Glutamatergic neuron (in vitro differentiated cells): Measurements from ENCODE around the gene MIAT. TPM values are rescaled to one million over a fixed set of nuclear protein-coding genes. Genes with fewer than 3 reads are reported as not detected.
"Not testable (repeated sequence)": the region's sequence is repeated elsewhere in the genome, so short reads cannot be mapped to it uniquely, and the experiment has no call there.

Experiments
- DNase-seq: peaks from one replicate; pipeline ENCODE4 v3.0.0; 2022
- H3K27ac Mint-ChIP-seq: one replicate; pipeline ENCODE4 v1.8.0; 2020; ENCODE audit warnings: mild to moderate bottlenecking, mixed read lengths, inconsistent platforms; ENCODE audit not compliant: unreplicated experiment
- H3K27me3 Mint-ChIP-seq: one replicate; pipeline ENCODE4 v1.8.0; 2020; ENCODE audit warnings: mild to moderate bottlenecking, moderate library complexity, mixed read lengths, inconsistent platforms; ENCODE audit not compliant: unreplicated experiment
- H3K36me3 Mint-ChIP-seq: one replicate; pipeline ENCODE4 v1.8.0; 2020; ENCODE audit warnings: mild to moderate bottlenecking, mixed read lengths, inconsistent platforms; ENCODE audit not compliant: unreplicated experiment
- H3K4me1 Mint-ChIP-seq: one replicate; pipeline ENCODE4 v1.8.0; 2020; ENCODE audit warnings: mild to moderate bottlenecking, low read depth, mixed read lengths, inconsistent platforms; ENCODE audit not compliant: unreplicated experiment
- H3K4me3 Mint-ChIP-seq: one replicate; pipeline ENCODE4 v1.8.0; 2020; ENCODE audit warnings: mild to moderate bottlenecking, mixed read lengths, inconsistent platforms; ENCODE audit not compliant: unreplicated experiment
- H3K9me3 Mint-ChIP-seq: one replicate; pipeline ENCODE4 v1.8.0; 2020; ENCODE audit warnings: mild to moderate bottlenecking, moderate library complexity, mixed read lengths, inconsistent platforms; ENCODE audit not compliant: unreplicated experiment
- total RNA-seq: library from RNA; stranded (reverse); fragmentation: NEBNext Ultra II Directional; extraction: Animal tissue kit (Norgen Biotek cat#: 25700); gene quantifications from one replicate; pipeline ENCODE4 v1.2.1, GENCODE V29; 2021; ENCODE audit not compliant: unreplicated experiment
- TF ChIP-seq, protein P1 (sequence below): fragments of 200-600 bp; sonication (generic); IDR thresholded peaks from one replicate; pipeline ENCODE4 v1.5.0; 2021; ENCODE audit not compliant: partially characterized antibody, unreplicated experiment

MIAT gene
- total RNA-seq, 1 donor from 2014 or later = 1,100 TPM

DNA sequence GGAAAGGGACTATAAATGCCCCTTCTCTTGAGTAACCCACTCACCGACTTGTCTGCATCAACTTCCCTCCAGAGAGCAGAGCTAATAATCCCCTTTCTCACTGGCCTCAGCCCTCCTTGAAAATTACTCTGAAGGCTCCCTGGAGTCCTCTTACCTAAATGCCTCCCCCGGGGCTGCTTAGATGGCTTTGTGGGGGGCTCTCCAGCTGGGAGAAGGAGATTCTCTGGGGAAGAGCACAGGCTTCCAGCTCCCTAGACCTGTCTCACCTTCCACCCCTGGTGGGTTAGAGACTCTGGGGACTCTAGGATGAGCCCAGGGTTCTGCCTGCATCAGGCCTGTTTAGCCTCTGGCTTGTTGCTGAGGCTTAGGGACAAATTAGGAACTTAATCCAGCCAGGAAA, 39.8 kb downstream of the MIAT start:
- peaks cover 4% of the 10 kb centered on the region for H3K27me3 Mint-ChIP-seq
- no peaks in the 10 kb centered on the region for H3K4me1 Mint-ChIP-seq
- TF ChIP-seq, protein P1, sequence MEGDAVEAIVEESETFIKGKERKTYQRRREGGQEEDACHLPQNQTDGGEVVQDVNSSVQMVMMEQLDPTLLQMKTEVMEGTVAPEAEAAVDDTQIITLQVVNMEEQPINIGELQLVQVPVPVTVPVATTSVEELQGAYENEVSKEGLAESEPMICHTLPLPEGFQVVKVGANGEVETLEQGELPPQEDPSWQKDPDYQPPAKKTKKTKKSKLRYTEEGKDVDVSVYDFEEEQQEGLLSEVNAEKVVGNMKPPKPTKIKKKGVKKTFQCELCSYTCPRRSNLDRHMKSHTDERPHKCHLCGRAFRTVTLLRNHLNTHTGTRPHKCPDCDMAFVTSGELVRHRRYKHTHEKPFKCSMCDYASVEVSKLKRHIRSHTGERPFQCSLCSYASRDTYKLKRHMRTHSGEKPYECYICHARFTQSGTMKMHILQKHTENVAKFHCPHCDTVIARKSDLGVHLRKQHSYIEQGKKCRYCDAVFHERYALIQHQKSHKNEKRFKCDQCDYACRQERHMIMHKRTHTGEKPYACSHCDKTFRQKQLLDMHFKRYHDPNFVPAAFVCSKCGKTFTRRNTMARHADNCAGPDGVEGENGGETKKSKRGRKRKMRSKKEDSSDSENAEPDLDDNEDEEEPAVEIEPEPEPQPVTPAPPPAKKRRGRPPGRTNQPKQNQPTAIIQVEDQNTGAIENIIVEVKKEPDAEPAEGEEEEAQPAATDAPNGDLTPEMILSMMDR = no peak
- peaks cover 8% of the 10 kb centered on the region for H3K9me3 Mint-ChIP-seq
- no peak overlapping the region for H3K27ac Mint-ChIP-seq
- H3K4me3 Mint-ChIP-seq = no peak overlapping the region
- peaks cover 13% of the 10 kb centered on the region for H3K36me3 Mint-ChIP-seq
- no peak for DNase-seq

DNA sequence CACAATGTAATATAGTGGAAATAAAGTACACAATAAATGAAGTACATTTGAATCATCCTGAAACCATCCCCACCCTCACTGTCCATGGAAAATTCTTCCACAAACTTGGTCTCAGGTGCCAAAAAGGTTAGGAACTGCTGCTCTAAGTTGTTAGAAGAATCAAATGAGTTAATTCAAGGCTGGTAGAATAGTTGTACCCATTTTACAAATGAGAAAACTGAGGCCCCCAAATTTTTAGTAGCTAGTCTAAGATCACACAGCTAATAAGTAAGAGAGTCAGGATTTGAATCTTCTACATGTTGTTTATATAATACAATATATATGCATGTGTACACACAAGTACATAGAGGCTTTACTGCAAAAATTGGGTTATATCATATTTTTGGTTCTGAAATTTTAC, 43.1 kb downstream of the MIAT start:
- TF ChIP-seq, protein P1 = no peak
- Mint-ChIP-seq H3K4me1 (no peaks in the 10 kb centered on the region), H3K27me3 (no peaks in the 10 kb centered on the region), H3K36me3 (peaks cover 13% of the 10 kb centered on the region), H3K9me3 (peaks cover 8% of the 10 kb centered on the region), H3K4me3 (no peak overlapping the region), H3K27ac (no peak overlapping the region)
- no peak for DNase-seq

DNA sequence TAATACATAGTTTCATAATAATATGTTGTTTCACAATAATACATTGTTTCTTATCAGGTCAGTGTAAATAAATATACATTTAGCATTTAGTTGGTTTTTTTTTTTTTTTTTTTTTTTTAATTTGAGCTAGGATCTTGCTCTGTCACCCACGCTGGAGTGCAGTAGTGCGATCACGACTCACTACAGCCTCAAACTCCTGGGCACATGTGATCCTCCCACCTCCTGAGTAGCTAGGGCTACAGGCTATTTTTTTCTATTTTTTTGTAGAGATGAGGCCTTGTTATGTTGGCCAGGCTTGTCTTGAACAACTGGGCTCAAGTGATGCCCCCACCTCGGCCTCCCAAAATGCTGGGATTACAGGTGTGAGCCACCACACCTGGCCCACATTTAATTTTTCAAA, 43.5 kb downstream of the MIAT start:
- DNase-seq = no peak
- peaks cover 13% of the 10 kb centered on the region for H3K36me3 Mint-ChIP-seq
- no peaks in the 10 kb centered on the region for H3K27me3 Mint-ChIP-seq
- peaks cover 8% of the 10 kb centered on the region for H3K9me3 Mint-ChIP-seq
- no peak overlapping the region for H3K27ac Mint-ChIP-seq
- H3K4me1 Mint-ChIP-seq = no peaks in the 10 kb centered on the region
- TF ChIP-seq, protein P1 = no peak
- H3K4me3 Mint-ChIP-seq = no peak overlapping the region

DNA sequence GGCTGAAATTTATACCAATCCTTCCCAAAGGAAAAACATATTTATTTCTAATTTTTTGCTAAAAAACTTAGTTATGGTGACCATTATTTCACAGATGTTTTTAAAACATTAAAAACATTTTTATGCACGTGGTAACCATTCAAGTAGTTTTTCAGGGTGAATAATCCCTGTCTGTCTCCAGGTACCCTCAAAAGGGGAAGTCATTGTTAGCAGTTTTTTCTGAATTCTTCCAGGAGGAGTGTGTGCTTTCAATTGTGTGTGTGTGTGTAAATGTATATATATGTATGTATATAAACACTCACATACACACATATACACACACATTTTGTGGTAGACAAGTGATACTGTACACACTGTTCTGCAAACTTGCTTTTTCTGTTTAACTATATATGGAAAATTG, 43.9 kb downstream of the MIAT start:
- TF ChIP-seq, protein P1 = no peak
- DNase-seq = no peak
- Mint-ChIP-seq H3K27ac (no peak overlapping the region), H3K4me1 (no peaks in the 10 kb centered on the region), H3K4me3 (no peak overlapping the region), H3K9me3 (peaks cover 8% of the 10 kb centered on the region), H3K36me3 (peaks cover 13% of the 10 kb centered on the region), H3K27me3 (no peaks in the 10 kb centered on the region)

DNA sequence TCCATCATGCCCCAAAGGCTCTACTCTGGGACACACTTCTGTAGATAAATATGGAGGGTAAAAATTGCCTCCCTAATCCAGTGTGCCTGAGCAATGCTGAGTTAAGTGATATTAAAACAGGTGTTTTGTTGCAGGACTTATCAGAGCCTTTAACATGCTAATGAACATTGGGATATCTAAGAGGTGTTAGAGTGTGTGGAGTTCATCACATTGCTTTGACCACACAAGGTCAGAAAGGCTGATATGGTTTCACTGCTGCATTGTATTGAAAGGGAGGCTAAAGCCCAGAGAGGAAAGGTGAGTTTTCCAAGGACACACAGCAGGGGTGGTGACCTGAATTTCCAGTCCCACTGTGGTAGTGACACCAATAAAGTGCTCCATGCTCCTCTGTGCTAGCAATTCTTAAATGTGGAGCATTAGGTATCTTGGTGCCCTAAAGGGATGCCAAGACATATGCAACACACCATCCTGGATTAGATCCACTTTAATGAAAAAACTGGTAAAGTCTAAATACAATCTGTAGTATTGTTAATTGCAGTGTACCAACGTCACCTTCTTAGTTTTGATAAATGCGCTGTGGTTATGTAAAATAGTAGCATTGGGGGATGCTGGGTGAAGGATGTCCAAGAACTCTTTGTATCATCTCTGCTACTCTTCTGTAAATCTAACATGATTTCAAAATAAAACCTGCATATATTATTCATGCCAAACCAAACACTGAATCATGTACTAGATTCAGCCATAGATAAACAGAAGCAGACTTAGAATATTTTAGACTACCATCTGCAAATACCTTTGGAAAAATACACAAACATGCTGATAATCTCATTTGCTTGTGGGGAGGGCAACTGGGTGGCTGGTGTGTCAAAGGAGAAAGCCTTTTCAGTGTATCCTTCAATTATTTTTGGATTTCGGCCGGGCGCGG, 45.8 kb downstream of the MIAT start:
- peaks cover 5% of the 10 kb centered on the region for H3K9me3 Mint-ChIP-seq
- peaks cover 28% of the 10 kb centered on the region for H3K36me3 Mint-ChIP-seq

DNA sequence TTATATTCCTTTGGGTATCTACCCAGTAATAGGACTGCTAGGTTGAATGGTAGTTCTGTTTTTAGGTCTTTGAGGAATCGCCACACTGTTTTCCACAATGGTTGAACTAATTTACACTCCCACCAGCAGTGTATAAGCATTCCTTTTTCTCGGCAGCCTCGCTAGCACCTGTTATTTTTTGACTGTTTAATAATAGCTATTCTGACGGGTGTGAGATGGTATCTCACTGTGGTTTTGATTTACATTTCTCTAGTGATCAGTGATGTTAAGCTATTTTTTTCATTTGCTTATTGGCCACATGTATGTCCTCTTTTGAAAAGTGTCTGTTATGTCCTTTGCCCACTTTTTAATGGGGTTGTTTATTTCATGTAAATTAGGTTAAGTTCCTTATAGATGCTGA, 48.0 kb downstream of the MIAT start:
- not testable (repeated sequence) for DNase-seq, H3K4me3 Mint-ChIP-seq, H3K9me3 Mint-ChIP-seq, H3K4me1 Mint-ChIP-seq, H3K27me3 Mint-ChIP-seq, H3K27ac Mint-ChIP-seq
- H3K36me3 Mint-ChIP-seq = peaks cover 18% of the 10 kb centered on the region

More for the DNA sequence above, 45.8 kb downstream of the MIAT start:
- no peaks in the 10 kb centered on the region for H3K4me1 Mint-ChIP-seq
- no peak overlapping the region for H3K27ac Mint-ChIP-seq
- no peak overlapping the region for H3K4me3 Mint-ChIP-seq
- DNase-seq = no peak
- H3K27me3 Mint-ChIP-seq = no peaks in the 10 kb centered on the region
- TF ChIP-seq, protein P1 = no peak
